ENCODE measurements around the gene SRMS. TPM values are rescaled to one million over a fixed set of nuclear protein-coding genes. Genes with fewer than 3 reads are reported as not detected.

Gene SRMS
- total RNA-seq, 2 experiments from 2014 or later = not detected

GRCh38 chr20:63541371-63541770 lies 6.2 kb downstream of the SRMS start:
- H3K4me1 Mint-ChIP-seq = peaks cover 26% of the 10 kb centered on the region
- peaks cover 12% of the 10 kb centered on the region for H3K27me3 Mint-ChIP-seq
- ChIA-PET POLR2A (interaction anchor here (1.0 kb wide), 1 partner anchor 20 kb away, joined by 3 read pairs; no protein-coding TSS in a partner anchor), CTCF (no interaction called here)
- no peak for DNase-seq
- no peaks in the 10 kb centered on the region for H3K36me3 Mint-ChIP-seq (ENCODE audit: low read depth)
- H3K9me3 Mint-ChIP-seq = no peaks in the 10 kb centered on the region
- H3K4me3 Mint-ChIP-seq = no peak overlapping the region
- no peak overlapping the region for H3K27ac Mint-ChIP-seq

DNA sequence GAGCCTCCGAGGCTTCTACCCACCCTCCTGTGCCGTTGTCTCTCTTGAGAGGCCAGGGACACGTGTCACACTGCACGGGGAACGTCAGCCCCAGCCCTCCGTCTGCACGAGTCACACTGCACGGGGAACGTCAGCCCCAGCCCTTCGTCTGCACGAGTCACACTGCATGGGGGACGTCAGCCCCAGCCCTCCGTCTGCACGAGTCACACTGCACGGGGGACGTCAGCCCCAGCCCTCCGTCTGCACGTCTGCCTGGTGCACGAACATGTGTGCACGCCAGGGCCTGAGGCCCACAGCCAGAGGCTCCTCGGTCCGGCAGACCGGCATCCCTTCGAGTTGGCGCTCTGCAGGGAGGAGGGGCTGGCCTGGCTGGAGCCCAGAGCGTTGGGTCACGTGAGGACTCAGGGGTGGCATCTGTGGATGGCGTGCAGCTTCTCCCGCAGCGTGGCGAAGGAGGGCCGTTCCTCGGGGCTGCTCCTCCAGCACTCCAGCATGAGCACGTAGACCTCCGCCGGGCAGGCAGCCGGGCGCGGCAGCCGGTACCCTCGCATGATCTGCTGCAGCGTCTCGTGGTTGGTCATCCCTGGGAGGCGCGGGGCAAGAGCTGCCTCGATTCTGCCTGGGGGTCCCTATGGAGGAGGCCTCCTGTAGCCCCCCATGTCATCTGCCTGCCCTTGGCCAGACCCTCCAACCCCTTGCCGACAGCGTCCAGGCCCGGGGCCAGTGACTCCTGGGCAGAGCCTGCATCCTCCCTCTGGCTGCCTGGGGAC lies 6.9 kb downstream of the SRMS start:
- H3K27me3 Mint-ChIP-seq = peaks cover 10% of the 10 kb centered on the region
- DNase-seq = no peak
- no peak overlapping the region for H3K4me3 Mint-ChIP-seq
- no peaks in the 10 kb centered on the region for H3K36me3 Mint-ChIP-seq (ENCODE audit: low read depth)
- CTCF ChIA-PET = no interaction called here
- H3K27ac Mint-ChIP-seq = no peak overlapping the region
- POLR2A ChIA-PET = interaction anchor here (0.6 to 6.7 kb wide), 6 partner anchors 11 to 415 kb away, joined by 3 to 136 read pairs (median 20); partner anchors contain the start of genes GMEB2 and PPDPF
- peaks cover 29% of the 10 kb centered on the region for H3K4me1 Mint-ChIP-seq
- H3K9me3 Mint-ChIP-seq = no peaks in the 10 kb centered on the region

DNA sequence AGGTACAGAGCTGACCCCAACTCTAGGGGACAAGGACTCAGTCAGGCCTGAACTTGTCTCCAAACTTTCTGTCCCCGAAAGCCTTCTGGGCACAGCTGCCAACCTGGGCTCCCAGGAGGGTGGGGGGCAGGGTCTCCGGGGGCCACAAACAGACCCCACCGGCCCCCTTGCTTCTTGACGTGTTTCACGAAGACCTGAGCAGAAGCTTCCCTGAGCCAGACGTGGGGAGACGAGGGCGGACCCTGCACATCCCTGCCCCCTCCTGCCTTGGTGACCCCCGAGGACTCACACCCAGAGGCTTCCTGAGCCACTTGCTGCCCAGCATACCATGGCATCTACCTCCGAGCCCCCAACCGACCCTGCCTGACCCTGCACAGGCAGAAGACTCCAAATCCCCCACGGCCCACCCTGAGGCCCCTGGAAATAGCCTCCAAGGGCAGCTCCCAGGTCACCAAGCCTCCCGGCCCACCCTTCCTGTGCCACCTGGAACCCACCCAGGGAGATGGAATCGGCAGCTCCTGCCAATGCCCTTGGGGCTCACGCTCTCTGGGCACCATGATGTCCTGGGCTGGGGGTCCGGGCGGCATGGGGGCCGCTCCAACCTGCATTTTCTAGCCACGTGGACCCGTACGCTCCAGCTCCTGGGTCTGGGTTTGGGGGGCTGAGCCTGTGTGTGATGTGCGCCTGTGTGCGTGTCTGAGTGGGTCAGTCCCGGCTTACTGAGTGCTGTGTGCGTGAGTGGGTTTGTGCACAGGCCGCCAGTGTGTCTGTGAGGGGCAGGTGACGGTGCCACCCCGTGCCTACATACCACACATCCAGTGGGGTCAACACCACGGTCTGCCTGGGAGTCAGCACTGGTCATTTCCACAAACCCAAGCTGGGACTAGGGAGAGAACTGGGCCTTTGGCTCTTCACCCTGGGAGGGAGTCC lies 7.8 kb downstream of the SRMS start:
- H3K27me3 Mint-ChIP-seq = peaks cover 7% of the 10 kb centered on the region
- POLR2A ChIA-PET = interaction anchor here (0.6 to 6.7 kb wide), 9 partner anchors 12 to 415 kb away, joined by 3 to 136 read pairs (median 3); partner anchors contain the start of genes ARFRP1, GMEB2, PPDPF and ZGPAT
- H3K9me3 Mint-ChIP-seq = no peaks in the 10 kb centered on the region
- H3K36me3 Mint-ChIP-seq (ENCODE audit: low read depth) = no peaks in the 10 kb centered on the region
- H3K4me1 Mint-ChIP-seq = peaks cover 29% of the 10 kb centered on the region
- DNase-seq = no peak
- H3K4me3 Mint-ChIP-seq = no peak overlapping the region
- CTCF ChIA-PET = interaction anchor here (0.5 to 3.1 kb wide), 6 partner anchors 13 to 499 kb away, joined by 4 to 24 read pairs (median 12); partner anchors contain the start of genes PPDPF and TPD52L2
- H3K27ac Mint-ChIP-seq = no peak overlapping the region

GRCh38 chr20:63539092-63539430 lies 8.5 kb downstream of the SRMS start:
- CTCF ChIA-PET = interaction anchor here (0.5 to 3.1 kb wide), 8 partner anchors 14 to 499 kb away, joined by 4 to 28 read pairs (median 12); partner anchors contain the start of genes PPDPF, RTEL1 and TPD52L2
- no peak for DNase-seq
- no peak overlapping the region for H3K4me3 Mint-ChIP-seq

DNA sequence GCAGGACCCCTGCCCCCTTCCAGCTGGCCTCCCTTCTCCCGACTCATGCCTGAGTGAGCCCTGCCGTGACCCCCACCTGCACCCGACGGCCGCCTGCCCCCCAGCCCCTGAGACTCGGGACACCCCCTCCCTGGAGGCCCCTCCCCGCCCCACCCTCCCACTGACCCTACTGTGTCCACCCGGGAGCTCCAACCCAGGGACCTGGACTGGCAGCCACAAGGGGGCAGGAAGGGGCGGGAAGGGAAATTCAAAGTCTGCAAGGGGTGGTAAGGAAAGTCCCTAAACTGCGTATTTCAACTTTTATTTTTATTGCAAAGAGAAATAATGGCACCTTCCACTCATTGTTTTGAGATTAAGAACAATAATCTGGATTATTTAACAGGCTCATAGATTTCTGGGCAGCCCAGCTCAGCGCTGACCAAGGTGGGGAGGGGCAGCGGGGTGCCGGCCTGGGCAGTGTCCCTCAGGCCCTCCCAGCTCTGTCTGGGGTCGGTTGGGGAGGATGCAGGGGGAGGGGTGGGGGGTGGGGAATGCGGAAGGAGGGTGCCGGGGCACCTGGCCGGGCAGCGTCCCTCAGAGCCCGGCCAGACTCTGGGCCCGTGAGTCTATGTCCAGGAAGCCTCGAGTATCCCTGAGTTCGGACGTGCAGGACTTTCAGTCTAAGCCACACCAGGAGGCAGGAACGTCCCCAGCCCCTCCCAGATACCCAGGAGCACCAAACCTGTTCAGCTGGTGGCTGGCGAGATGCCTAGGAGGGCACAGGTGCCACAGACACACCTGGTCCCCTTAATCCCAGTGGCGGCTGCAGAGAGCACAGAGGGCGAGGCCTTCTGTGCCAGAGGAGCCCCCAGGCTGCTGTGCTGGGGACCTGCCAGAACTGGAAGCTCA lies 9.1 kb downstream of the SRMS start:
- no peaks in the 10 kb centered on the region for H3K9me3 Mint-ChIP-seq
- peaks cover 29% of the 10 kb centered on the region for H3K4me1 Mint-ChIP-seq
- H3K27ac Mint-ChIP-seq = peak overlapping the region; percentile 87
- peak overlapping the region; percentile 73 for H3K4me3 Mint-ChIP-seq
- CTCF ChIA-PET = interaction anchor here (0.7 to 3.1 kb wide), 29 partner anchors 10 to 582 kb away, joined by 3 to 28 read pairs (median 7); partner anchors contain the start of genes ARFRP1, GMEB2, LIME1 and PPDPF
- no peak for DNase-seq
- H3K27me3 Mint-ChIP-seq = peaks cover 2% of the 10 kb centered on the region
- POLR2A ChIA-PET = interaction anchor here (0.7 to 6.7 kb wide), 26 partner anchors 7 to 441 kb away, joined by 3 to 136 read pairs (median 5); partner anchors contain the start of genes ARFRP1, GMEB2, HELZ2 and LIME1
- H3K36me3 Mint-ChIP-seq (ENCODE audit: low read depth) = no peaks in the 10 kb centered on the region

More at GRCh38 chr20:63539092-63539430, 8.5 kb downstream of the SRMS start:
- no peaks in the 10 kb centered on the region for H3K9me3 Mint-ChIP-seq
- peaks cover 29% of the 10 kb centered on the region for H3K4me1 Mint-ChIP-seq
- no peaks in the 10 kb centered on the region for H3K36me3 Mint-ChIP-seq (ENCODE audit: low read depth)
- peaks cover 7% of the 10 kb centered on the region for H3K27me3 Mint-ChIP-seq
- POLR2A ChIA-PET = interaction anchor here (1.1 to 6.7 kb wide), 7 partner anchors 10 to 103 kb away, joined by 3 to 136 read pairs (median 18); partner anchors contain the start of genes GMEB2 and PPDPF
- H3K27ac Mint-ChIP-seq = no peak overlapping the region

- POLR2A ChIA-PET = interaction anchor here (0.7 to 6.7 kb wide), 26 partner anchors 8 to 442 kb away, joined by 3 to 136 read pairs (median 5); partner anchors contain the start of genes ARFRP1, GMEB2, HELZ2 and LIME1
- H3K4me1 Mint-ChIP-seq = peaks cover 27% of the 10 kb centered on the region
- peak; percentile 97 for DNase-seq
- CTCF ChIA-PET = interaction anchor here (0.7 to 3.1 kb wide), 36 partner anchors 9 to 583 kb away, joined by 3 to 28 read pairs (median 5); partner anchors contain the start of genes ARFRP1, GMEB2, HELZ2 and LIME1
- peak overlapping the region; percentile 73 for H3K4me3 Mint-ChIP-seq
- H3K9me3 Mint-ChIP-seq = no peaks in the 10 kb centered on the region
- H3K36me3 Mint-ChIP-seq (ENCODE audit: low read depth) = no peaks in the 10 kb centered on the region
- H3K27ac Mint-ChIP-seq = peak overlapping the region; percentile 87
- peaks cover 2% of the 10 kb centered on the region for H3K27me3 Mint-ChIP-seq
Measured at GRCh38 chr20:63537525-63538203, 9.9 kb downstream of the SRMS start.

DNA sequence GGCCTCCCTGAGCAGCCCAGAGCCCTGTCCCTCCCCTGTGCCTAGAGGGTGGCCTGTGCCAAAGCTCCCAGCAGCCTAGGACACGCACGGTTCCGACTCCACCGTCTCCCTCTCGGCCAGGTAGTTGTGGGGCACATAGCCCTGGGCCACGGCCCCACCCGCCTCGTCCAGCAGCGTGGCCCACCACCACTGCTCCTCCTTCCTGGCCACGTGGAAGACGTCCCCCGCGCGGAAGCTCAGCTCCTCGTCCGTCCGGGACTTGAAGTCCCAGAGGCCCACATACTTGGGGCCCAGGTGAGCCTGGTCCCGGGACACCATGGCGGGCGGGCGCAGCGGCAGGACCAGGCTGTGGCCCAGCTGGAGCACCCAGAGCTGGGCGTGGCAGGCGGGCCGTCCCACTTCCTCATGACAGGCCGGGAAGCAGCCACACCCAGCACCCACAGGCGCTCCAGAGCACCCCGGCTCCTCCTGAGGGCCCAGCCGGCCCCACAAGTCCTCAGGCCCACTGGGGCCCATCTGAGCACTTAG lies 10.5 kb downstream of the SRMS start, which contains the start of gene PTK6:
TSS of gene PTK6 (minus strand) at position 380 of the 528 bp plus-strand sequence. CDS start at position 318, 62 bp downstream.
- H3K36me3 Mint-ChIP-seq (ENCODE audit: low read depth) = no peaks in the 10 kb centered on the region
- DNase-seq = peak; percentile 66
- H3K27ac Mint-ChIP-seq = peak within 1 kb of the TSS; percentile 87
- peak within 1 kb of the TSS; percentile 73 for H3K4me3 Mint-ChIP-seq
- H3K4me1 Mint-ChIP-seq = peaks cover 27% of the 10 kb centered on the region
- no peaks in the 10 kb centered on the region for H3K9me3 Mint-ChIP-seq
- ChIA-PET CTCF (interaction anchor here (0.7 to 3.1 kb wide), 35 partner anchors 9 to 583 kb away, joined by 3 to 28 read pairs (median 5); partner anchors contain the start of genes ARFRP1, GMEB2, HELZ2 and LIME1), POLR2A (interaction anchor here (0.8 to 6.7 kb wide), 23 partner anchors 9 to 529 kb away, joined by 3 to 136 read pairs (median 5); partner anchors contain the start of genes ARFRP1, GMEB2, HELZ2 and LIME1)
- H3K27me3 Mint-ChIP-seq = peaks cover 4% of the 10 kb centered on the region

- H3K4me1 Mint-ChIP-seq = peaks cover 27% of the 10 kb centered on the region
- H3K9me3 Mint-ChIP-seq = no peaks in the 10 kb centered on the region
- peak overlapping the region; percentile 87 for H3K27ac Mint-ChIP-seq
- peaks cover 7% of the 10 kb centered on the region for H3K27me3 Mint-ChIP-seq
- CTCF ChIA-PET = interaction anchor here (0.8 to 2.7 kb wide), 8 partner anchors 15 to 444 kb away, joined by 3 to 14 read pairs (median 6); partner anchors contain the start of genes GMEB2, PPDPF, PRPF6 and RTEL1
- no peaks in the 10 kb centered on the region for H3K36me3 Mint-ChIP-seq (ENCODE audit: low read depth)
- no peak for DNase-seq
- peak overlapping the region; percentile 73 for H3K4me3 Mint-ChIP-seq
- POLR2A ChIA-PET = interaction anchor here (0.8 to 6.7 kb wide), 15 partner anchors 14 to 530 kb away, joined by 3 to 136 read pairs (median 7); partner anchors contain the start of genes LIME1, PPDPF, RTEL1 and SLC2A4RG
Measured at GRCh38 chr20:63536241-63536977, 11.1 kb downstream of the SRMS start.

DNA sequence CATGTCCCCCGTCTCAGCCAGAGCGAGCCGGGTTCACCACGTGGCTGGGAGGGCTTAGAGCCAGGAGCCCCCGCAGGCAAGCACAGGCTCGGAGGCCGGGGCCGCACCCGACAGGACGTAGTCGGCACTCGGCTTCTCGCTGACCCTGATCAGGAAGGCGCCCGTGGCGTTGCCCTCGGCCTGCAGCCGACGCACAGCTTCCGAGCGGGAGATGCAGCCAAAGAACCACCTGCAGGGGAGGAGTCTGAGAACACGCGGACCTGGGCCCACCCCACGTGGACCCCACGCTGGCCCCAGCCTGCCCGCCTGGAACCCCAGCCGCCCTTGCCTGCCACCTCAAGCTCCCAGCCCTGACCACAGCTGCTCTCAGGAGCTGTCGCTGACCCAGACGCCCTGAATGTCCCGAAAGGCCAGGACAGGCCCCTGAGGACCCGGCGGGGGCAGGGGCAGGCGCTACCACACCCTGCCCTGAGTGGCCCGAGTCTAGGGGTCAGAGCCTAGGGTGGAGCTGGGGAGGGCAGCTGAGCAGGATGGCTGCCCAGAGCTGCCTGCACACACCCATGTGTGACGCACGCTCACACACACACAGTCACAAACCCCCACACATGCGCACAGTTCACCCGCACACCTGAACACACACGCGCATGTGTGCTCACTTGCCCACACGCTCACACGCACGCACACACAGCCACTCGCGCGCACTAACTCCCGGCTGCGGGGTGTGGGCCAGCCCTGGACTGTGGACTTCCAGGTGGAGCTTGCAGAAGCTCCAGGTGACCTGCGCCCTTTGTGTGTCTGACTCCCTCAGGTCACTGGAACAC lies 12.5 kb downstream of the SRMS start:
- DNase-seq = no peak
- H3K4me3 Mint-ChIP-seq = no peak overlapping the region
- POLR2A ChIA-PET = interaction anchor here (6.7 kb wide), 1 partner anchor 13 kb away, joined by 136 read pairs; the partner anchor contains the start of gene PPDPF
- CTCF ChIA-PET = interaction anchor here (0.7 kb wide), 1 partner anchor 39 kb away, joined by 4 read pairs; no protein-coding TSS in a partner anchor
- H3K27ac Mint-ChIP-seq = no peak overlapping the region
- H3K9me3 Mint-ChIP-seq = no peaks in the 10 kb centered on the region
- no peaks in the 10 kb centered on the region for H3K36me3 Mint-ChIP-seq (ENCODE audit: low read depth)
- peaks cover 27% of the 10 kb centered on the region for H3K4me1 Mint-ChIP-seq
- H3K27me3 Mint-ChIP-seq = peaks cover 5% of the 10 kb centered on the region

Data from activated CD4-positive, alpha-beta memory T cell treated with anti-CD3 and anti-CD28 coated beads, Interleukin-2, amount 10 ng/mL, durations not matched to agents 7 days and 5 days (primary cell).